ENCODE data around the gene SLC37A1.

DNA sequence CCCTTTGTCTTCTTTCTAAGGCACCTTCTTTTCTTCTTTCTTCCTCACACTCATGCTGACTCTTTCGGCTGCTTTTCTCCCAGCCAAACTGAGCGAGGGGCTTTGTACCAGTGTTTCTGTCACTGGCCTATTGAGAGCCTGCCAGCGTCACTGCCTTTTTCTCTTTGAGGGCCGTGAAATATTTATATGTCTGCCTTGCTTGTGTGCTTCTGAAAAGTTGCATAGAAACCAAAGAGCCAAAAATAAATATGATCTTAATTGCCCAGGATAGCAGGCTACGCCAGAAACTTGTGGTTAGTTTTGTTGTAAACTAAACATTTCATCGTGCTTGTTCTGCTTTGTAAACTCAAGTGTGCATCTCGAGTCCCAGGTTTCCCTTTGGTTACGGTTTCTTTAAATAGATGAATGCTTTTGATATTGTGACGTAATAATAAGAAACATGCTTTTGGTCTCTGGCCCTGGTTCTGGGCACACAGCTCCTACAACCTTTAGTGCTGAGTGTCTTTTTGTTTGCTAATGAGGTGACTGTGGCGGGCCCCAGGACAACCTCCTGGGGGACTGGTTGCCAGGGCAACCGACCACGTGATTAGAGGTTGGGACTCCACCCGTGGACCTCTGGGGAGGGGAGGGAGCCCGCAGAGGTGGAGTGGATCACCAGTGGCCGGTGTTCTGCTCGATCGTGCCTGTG, 10.8 kb downstream of the SLC37A1 start:
- TF ChIP-seq, protein P1, sequence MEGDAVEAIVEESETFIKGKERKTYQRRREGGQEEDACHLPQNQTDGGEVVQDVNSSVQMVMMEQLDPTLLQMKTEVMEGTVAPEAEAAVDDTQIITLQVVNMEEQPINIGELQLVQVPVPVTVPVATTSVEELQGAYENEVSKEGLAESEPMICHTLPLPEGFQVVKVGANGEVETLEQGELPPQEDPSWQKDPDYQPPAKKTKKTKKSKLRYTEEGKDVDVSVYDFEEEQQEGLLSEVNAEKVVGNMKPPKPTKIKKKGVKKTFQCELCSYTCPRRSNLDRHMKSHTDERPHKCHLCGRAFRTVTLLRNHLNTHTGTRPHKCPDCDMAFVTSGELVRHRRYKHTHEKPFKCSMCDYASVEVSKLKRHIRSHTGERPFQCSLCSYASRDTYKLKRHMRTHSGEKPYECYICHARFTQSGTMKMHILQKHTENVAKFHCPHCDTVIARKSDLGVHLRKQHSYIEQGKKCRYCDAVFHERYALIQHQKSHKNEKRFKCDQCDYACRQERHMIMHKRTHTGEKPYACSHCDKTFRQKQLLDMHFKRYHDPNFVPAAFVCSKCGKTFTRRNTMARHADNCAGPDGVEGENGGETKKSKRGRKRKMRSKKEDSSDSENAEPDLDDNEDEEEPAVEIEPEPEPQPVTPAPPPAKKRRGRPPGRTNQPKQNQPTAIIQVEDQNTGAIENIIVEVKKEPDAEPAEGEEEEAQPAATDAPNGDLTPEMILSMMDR (conservative IDR thresholded peaks at IDR 0.05): no peak
- TF ChIP-seq ZFX (IDR thresholded peaks at IDR 0.05): no peak

All from C4-2B (cell line).